GM12864 (cell line): ENCODE data around the gene RACK1.

Experiments
- DNase-seq: peaks from one replicate; pipeline ENCODE4 v3.0.0-alpha.2; 2011; ENCODE audit warnings: low read depth
- H3K4me3 ChIP-seq: 2 replicates; pipeline ENCODE4 v1.5.1; 2011; ENCODE audit warnings: mild to moderate bottlenecking, low read depth, low read length, control low read depth
- TF ChIP-seq, protein P1 (sequence below): IDR thresholded peaks from 2 replicates; pipeline ENCODE4 v1.5.1; 2011; ENCODE audit warnings: low read depth, mild to moderate bottlenecking, moderate library complexity, low read length, control low read depth, inconsistent platforms; ENCODE audit errors: missing control alignments

Gene RACK1

DNA sequence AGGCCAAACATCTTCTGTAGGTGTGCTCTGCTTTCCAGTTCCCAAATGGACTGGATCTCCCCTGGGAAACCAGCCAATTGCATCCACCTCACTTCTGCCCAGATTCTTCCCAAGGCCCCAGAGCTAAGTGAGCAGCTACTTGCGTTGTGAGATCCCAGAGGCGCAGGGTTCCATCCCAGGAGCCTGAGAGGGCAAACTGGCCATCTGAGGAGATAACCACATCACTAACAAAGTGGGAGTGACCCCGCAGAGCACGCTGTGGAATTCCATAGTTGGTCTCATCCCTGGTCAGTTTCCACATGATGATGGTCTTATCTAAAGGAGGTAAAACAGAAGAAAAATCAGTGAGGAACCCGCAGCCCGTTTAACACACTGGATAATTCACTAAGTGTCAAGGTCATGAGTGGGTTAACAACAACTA is 1.7 kb downstream of the RACK1 start:
- H3K4me3 ChIP-seq = peak overlapping the region; percentile 85
- TF ChIP-seq, protein P1, sequence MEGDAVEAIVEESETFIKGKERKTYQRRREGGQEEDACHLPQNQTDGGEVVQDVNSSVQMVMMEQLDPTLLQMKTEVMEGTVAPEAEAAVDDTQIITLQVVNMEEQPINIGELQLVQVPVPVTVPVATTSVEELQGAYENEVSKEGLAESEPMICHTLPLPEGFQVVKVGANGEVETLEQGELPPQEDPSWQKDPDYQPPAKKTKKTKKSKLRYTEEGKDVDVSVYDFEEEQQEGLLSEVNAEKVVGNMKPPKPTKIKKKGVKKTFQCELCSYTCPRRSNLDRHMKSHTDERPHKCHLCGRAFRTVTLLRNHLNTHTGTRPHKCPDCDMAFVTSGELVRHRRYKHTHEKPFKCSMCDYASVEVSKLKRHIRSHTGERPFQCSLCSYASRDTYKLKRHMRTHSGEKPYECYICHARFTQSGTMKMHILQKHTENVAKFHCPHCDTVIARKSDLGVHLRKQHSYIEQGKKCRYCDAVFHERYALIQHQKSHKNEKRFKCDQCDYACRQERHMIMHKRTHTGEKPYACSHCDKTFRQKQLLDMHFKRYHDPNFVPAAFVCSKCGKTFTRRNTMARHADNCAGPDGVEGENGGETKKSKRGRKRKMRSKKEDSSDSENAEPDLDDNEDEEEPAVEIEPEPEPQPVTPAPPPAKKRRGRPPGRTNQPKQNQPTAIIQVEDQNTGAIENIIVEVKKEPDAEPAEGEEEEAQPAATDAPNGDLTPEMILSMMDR = no peak
- DNase-seq = no peak

DNA sequence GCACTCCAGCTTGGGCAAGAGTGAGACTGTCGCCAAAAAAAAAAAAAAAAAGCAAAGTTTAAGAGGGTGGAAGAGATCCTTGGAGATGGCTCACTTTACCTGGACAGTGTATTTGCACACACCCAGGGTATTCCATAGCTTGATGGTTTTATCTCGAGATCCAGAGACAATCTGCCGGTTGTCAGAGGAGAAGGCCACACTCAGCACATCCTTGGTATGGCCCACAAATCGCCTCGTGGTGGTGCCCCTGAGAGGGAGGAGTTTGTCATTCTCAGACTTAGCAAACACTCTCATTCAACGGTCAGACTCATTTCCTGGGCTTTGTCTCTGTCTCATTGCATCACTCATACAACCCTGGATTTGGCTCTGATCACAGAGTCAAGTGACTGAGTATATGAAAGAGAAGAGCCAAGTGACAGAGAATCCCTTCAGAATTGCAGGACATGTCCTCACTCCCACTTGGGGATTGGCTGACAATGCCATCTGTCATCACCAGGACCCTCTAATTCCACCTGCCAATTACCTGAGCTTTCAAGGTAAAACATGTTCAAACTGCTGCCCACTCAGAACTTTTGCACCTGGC is 2.2 kb downstream of the RACK1 start:
- TF ChIP-seq, protein P1 = peak; percentile 4
- DNase-seq = no peak
- peak overlapping the region; percentile 85 for H3K4me3 ChIP-seq

DNA sequence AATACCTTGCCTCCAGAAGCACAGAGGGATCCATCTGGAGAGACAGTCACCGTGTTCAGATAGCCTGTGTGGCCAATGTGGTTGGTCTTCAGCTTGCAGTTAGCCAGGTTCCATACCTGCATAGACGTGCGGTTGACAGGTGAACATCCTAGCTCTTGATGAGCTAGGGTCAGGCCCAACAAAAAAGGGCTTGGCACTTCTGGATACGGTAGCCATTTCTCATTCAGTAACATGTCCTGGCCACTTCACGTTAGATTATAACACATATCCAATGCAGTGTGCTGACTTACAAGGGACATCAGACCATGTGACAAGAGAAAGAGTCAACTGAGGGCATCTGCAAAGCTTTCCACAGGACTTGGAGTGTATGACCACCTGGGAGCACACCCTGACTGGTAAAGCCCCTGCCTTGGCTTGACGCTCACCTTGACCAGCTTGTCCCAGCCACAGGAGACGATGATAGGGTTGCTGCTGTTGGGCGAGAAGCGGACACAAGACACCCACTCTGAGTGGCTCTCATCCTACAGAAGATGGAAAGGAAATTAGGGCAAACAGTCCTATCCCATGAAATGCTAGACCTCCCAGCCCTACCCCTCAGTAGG is 4.5 kb downstream of the RACK1 start:
- no peak overlapping the region for H3K4me3 ChIP-seq
- TF ChIP-seq, protein P1 = no peak
- DNase-seq = no peak

DNA sequence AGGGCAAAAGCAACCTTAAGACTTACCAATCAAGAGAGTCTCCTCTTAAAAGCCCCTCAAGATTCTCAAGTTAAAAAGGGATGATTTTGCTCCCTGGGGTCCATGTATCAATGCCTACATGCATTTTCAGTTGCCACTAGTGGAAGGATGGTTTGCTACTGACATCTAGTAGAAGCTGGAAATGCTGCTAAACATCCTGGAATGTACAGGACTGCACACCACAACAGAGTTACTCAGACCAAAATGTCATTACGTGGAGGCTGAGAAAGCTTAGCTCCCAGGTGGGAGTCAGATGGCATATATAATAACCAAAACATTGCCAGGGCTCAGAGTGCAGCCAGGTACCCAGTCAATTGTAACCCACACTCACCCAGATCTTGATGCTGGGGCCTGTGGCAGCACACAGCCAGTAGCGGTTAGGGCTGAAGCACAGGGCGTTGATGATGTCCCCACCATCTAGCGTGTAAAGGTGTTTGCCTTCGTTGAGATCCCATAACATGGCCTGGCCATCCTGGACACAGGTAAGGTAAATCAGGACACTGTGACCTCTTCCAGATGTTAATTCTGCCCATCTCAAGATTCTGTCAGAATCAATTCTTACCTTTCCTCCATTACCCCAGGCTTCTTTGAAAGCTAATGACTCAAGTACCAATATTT is 5.8 kb downstream of the RACK1 start:
- no peak for DNase-seq
- no peak overlapping the region for H3K4me3 ChIP-seq
- TF ChIP-seq, protein P1 = no peak

DNA sequence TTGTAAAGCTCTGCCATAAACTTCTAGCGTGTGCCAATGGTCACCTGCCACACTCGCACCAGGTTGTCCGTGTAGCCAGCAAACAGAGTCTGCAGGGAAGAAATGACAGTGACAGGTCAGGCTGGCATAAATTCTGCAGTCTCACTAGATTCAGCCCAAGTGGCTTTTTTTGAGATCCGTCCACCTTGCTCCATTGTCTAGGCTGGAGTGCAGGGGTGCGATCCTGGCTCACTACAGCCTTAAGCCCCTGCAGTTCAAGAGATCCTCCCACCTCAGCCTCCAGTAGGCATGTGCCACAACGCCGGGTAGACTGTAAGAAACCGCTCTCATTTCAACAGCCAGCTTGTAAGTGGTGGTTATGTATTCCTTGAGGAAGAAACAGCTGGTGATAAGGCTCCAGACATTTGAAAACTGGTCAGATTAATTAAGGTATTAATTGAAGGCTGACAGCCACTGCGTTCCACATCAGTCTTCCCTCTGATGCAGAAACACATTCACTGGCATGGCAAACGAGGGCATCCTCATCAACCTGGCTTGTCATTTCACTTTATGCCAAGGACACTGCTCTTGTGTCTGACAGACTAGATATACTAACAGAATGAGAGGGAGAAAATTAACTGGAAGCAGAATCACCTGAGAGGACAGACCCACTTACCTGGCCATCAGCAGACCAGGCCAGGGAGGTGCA is 6.6 kb downstream of the RACK1 start:
- TF ChIP-seq, protein P1 = no peak
- DNase-seq = no peak
- no peak overlapping the region for H3K4me3 ChIP-seq

DNA sequence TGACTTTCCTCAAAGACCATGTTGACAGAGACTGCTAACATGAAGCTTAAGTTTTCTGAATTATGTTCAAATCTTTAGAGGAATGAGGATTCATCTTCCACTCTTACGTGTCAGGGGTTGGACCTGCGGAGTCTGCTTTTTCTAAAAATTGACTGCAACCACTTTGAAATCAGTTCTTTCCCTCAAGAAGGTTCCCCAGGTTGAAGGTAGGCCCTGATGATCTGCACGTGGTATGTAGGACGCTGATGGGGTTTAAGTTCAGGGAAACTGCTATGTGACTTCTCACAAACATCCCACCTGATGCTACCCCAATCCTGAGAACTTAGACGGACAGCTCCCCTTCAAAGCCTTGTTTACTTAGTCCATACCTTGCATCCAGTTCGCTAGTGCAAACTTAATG is 7.2 kb downstream of the RACK1 start:
- H3K4me3 ChIP-seq = no peak overlapping the region
- no peak for DNase-seq
- TF ChIP-seq, protein P1 = no peak
